ENCODE measurements around the gene PAFAH2. TPM values are rescaled to one million over a fixed set of nuclear protein-coding genes. Genes with fewer than 3 reads are reported as not detected.

The PAFAH2 gene
- total RNA-seq, 3 donors from 2014 or later (not counting 1 experiment from before 2014, with no cell fraction given), result 39.0 to 95.1 (median 68.6) TPM

DNA sequence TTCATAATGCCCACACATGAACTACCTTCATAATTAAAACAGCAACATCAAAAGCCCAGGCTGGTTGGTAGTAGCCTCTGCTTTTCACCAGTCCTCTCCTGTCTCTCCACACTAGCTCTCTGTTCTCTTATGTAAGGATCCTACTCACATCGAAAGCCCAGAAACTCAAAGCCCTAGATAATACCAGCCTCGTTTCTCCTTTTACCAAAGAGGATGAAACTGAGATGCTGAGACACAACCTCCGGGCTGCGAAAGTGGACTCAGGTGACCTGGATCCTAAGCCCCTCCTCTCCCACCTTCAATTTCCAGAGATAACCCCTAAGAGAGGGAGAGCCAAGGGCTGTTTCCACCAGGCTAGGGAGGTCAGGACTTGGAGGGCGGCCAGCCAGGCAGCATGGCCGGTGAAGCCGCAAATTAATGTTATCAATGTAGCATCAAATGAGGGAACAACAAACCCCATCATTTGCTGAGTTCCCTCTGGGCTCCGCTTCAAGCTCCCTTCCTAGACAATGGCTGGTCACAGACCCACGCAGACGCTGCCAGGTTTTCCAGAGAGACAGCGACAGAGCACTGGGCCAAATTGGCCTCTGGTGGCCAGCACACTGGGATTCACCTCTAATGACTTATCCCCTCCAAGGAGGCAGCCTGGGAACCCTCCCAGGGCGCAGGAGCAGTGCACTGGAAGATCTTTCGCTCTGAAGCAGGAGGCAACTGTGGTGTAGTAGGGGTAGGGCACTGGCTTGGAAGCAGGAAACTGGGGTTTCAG is 70.9 kb downstream of the PAFAH2 start:
- TF ChIP-seq, protein P1, sequence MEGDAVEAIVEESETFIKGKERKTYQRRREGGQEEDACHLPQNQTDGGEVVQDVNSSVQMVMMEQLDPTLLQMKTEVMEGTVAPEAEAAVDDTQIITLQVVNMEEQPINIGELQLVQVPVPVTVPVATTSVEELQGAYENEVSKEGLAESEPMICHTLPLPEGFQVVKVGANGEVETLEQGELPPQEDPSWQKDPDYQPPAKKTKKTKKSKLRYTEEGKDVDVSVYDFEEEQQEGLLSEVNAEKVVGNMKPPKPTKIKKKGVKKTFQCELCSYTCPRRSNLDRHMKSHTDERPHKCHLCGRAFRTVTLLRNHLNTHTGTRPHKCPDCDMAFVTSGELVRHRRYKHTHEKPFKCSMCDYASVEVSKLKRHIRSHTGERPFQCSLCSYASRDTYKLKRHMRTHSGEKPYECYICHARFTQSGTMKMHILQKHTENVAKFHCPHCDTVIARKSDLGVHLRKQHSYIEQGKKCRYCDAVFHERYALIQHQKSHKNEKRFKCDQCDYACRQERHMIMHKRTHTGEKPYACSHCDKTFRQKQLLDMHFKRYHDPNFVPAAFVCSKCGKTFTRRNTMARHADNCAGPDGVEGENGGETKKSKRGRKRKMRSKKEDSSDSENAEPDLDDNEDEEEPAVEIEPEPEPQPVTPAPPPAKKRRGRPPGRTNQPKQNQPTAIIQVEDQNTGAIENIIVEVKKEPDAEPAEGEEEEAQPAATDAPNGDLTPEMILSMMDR (IDR thresholded peaks at IDR 0.05), result no peak
- Histone ChIP-seq H3K4me3 (ENCODE audit: low read length) (no peak overlapping the region), H3K9me3 (ENCODE audit: control insufficient read depth, insufficient read depth, low read length) (no peaks in the 10 kb centered on the region), H3K36me3 (ENCODE audit: control insufficient read depth, insufficient read depth, low read length) (no peaks in the 10 kb centered on the region), H3K27me3 (ENCODE audit: control insufficient read depth, insufficient read depth, low read length) (peaks cover 5% of the 10 kb centered on the region), H3K27ac (ENCODE audit: low read length) (no peak overlapping the region), H3K4me1 (ENCODE audit: control insufficient read depth, insufficient read depth, low read length) (peaks cover 16% of the 10 kb centered on the region)
- intact Hi-C loops (cut with micrococcal nuclease), result no loop called here
- ATAC-seq (no peak), DNase-seq (no peak)
- Mint-ChIP-seq H3K4me3 (no peak overlapping the region), H3K9me3 (no peaks in the 10 kb centered on the region), H3K27me3 (ENCODE audit: low read depth in 2 of 2) (no peaks in the 10 kb centered on the region), H3K27ac (no peak overlapping the region), H3K36me3 (no peaks in the 10 kb centered on the region), H3K4me1 (peaks cover 13 to 14% of the 10 kb centered on the region in 2 donors)
- 85% methylated on average over 13 of the region's 13 CpGs for WGBS (ENCODE audit: insufficient coverage)

DNA sequence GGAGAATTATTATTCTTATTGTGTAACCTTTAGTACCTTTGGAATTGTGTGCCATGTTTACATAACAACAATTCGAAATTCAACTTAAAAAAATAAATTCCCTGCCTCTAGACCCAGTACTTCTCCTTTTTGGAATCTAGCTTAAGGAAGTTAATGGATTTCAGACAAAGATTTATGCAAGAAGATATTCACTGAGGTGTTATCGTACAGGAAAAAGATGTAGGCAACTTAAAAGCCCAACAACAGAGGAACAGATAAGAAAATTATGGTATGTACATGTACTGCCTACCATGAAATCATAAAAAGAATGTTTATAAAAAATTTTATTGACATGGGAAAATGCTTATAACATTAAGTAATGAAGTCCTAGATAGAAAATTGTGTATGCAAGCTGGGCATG is 73.4 kb downstream of the PAFAH2 start:
- TF ChIP-seq, protein P1 (IDR thresholded peaks at IDR 0.05), result no peak
- Histone ChIP-seq H3K4me1 (ENCODE audit: control insufficient read depth, insufficient read depth, low read length) (peaks cover 16% of the 10 kb centered on the region), H3K36me3 (ENCODE audit: control insufficient read depth, insufficient read depth, low read length) (no peaks in the 10 kb centered on the region), H3K27me3 (ENCODE audit: control insufficient read depth, insufficient read depth, low read length) (peaks cover 5% of the 10 kb centered on the region), H3K4me3 (ENCODE audit: low read length) (no peak overlapping the region), H3K27ac (ENCODE audit: low read length) (no peak overlapping the region), H3K9me3 (ENCODE audit: control insufficient read depth, insufficient read depth, low read length) (no peaks in the 10 kb centered on the region)
- intact Hi-C loops (cut with micrococcal nuclease), result no loop called here
- Mint-ChIP-seq H3K9me3 (no peaks in the 10 kb centered on the region), H3K4me1 (peaks cover 21 to 24% of the 10 kb centered on the region in 2 donors), H3K27me3 (ENCODE audit: low read depth in 2 of 2) (no peaks in the 10 kb centered on the region), H3K4me3 (no peak overlapping the region), H3K36me3 (no peaks in the 10 kb centered on the region), H3K27ac (no peak overlapping the region)
- DNase-seq, result no peak
- ATAC-seq, result no peak
- WGBS (ENCODE audit: insufficient coverage), result 80% methylated on average over 1 of the region's 2 CpGs

DNA sequence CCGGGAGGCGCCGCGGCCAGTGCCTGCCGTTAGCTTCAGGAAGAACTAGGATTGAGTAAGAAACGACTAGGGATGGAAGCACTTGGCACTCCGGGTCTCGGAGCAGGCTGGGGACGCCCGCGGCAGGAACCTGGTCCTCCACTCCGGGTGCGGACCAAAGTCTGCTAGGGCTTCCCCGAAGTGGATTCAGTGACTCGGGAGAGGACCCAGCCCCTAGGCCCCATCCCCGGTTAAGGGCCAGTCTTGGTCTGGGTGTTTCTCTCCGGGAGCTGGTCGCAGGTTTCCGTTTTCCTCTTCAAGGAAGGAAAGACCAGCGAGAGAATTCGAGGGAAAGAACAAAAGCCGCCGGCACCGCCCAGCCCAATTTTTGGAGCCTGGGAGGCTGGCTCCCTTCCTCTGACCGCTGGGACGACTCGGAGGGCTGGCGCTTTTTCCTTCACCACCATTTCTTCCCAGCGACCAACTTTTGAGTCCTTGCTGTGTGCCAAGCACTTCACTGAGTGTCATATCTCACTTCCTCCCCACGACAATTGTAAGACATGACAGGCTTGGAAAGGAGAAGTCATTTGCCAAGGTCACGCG is 74.8 kb downstream of the PAFAH2 start:
- ATAC-seq (peak in 2 of 3 donors; percentile 32 to 37), DNase-seq (peak in 1 of 2 donors; percentile 46)
- Histone ChIP-seq H3K27me3 (ENCODE audit: control insufficient read depth, insufficient read depth, low read length) (peaks cover 5% of the 10 kb centered on the region), H3K9me3 (ENCODE audit: control insufficient read depth, insufficient read depth, low read length) (no peaks in the 10 kb centered on the region), H3K4me1 (ENCODE audit: control insufficient read depth, insufficient read depth, low read length) (peaks cover 24% of the 10 kb centered on the region), H3K27ac (ENCODE audit: low read length) (peak overlapping the region; percentile 46), H3K36me3 (ENCODE audit: control insufficient read depth, insufficient read depth, low read length) (no peaks in the 10 kb centered on the region), H3K4me3 (ENCODE audit: low read length) (peak overlapping the region; percentile 44)
- peaks cover 24 to 31% of the 10 kb centered on the region in 2 donors for H3K4me1 Mint-ChIP-seq
- intact Hi-C loops (cut with micrococcal nuclease), result no loop called here
- TF ChIP-seq, protein P1 (IDR thresholded peaks at IDR 0.05), result no peak
- peak overlapping the region in 1 of 2 donors; percentile 83 for H3K27ac Mint-ChIP-seq
- H3K4me3 Mint-ChIP-seq, result peak overlapping the region; percentile 82
- 1% methylated on average over 31 of the region's 32 CpGs for WGBS (ENCODE audit: insufficient coverage)
- no peaks in the 10 kb centered on the region for H3K27me3 Mint-ChIP-seq (ENCODE audit: low read depth in 2 of 2)
- H3K36me3 Mint-ChIP-seq, result no peaks in the 10 kb centered on the region
- no peaks in the 10 kb centered on the region for H3K9me3 Mint-ChIP-seq

All from natural killer cell (primary cell).